Smooth muscle cell (in vitro differentiated cells): Measurements from ENCODE around the gene FGR. TPM values are rescaled to one million over a fixed set of nuclear protein-coding genes. Genes with fewer than 3 reads are reported as not detected.
A peak's percentile ranks its signal among the peaks of the same experiment; 100 is the strongest.

Source experiments
- DNase-seq: peaks from one replicate; lab custom pipeline; 2025; ENCODE audit not compliant: unreplicated experiment; lab: John Stamatoyannopoulos, UW
- H2AFZ ChIP-seq: fragments of 200-600 bp; sonication (generic); 2 replicates; pipeline ENCODE4 v1.6.0; 2016; ENCODE audit warnings: antibody characterized with exemption, low read depth, mild to moderate bottlenecking
- H3F3A ChIP-seq: fragments of 200-600 bp; sonication (generic); 2 replicates; pipeline ENCODE4 v1.6.0; 2017; ENCODE audit warnings: antibody characterized with exemption, low read depth
- H3K27ac ChIP-seq: fragments of 200-600 bp; sonication (generic); 2 replicates; pipeline ENCODE4 v1.5.1; 2016; ENCODE audit warnings: low read depth, mild to moderate bottlenecking
- H3K27me3 ChIP-seq: fragments of 200-600 bp; sonication (generic); 2 replicates; pipeline ENCODE4 v1.6.1; 2016; ENCODE audit warnings: low read depth, mild to moderate bottlenecking
- H3K36me3 ChIP-seq: fragments of 200-600 bp; sonication (generic); 2 replicates; pipeline ENCODE4 v1.5.1; 2016; ENCODE audit warnings: low read depth
- H3K4me1 ChIP-seq: fragments of 200-600 bp; sonication (generic); 2 replicates; pipeline ENCODE4 v1.5.1; 2016; ENCODE audit warnings: low read depth
- H3K4me2 ChIP-seq: fragments of 200-600 bp; sonication (generic); 2 replicates; pipeline ENCODE4 v1.6.0; 2016; ENCODE audit warnings: mild to moderate bottlenecking
- H3K4me3 ChIP-seq: fragments of 200-600 bp; sonication (generic); 2 replicates; pipeline ENCODE4 v1.5.1; 2016; ENCODE audit warnings: mild to moderate bottlenecking
- H3K79me2 ChIP-seq: fragments of 200-600 bp; sonication (generic); 2 replicates; pipeline ENCODE4 v1.6.0; 2016; ENCODE audit warnings: low read depth, mild to moderate bottlenecking
- H3K9ac ChIP-seq: fragments of 200-600 bp; sonication (generic); 2 replicates; pipeline ENCODE4 v1.6.0; 2016; ENCODE audit warnings: low read depth
- H3K9me3 ChIP-seq: fragments of 200-600 bp; sonication (generic); replicated peaks from 2 replicates; pipeline ENCODE4 v1.5.1; 2016; ENCODE audit warnings: low read depth
- H4K20me1 ChIP-seq: fragments of 200-600 bp; sonication (generic); 2 replicates; pipeline ENCODE4 v1.6.0; 2016; ENCODE audit warnings: low read depth
- WGBS: methylation state at CpG from one replicate; pipeline ENCODE4 v1.1.7; 2016; ENCODE audit warnings: low lambda C conversion rate; 5-methylcytosine and 5-hydroxymethylcytosine counted together
- polyA plus RNA-seq: library from polyadenylated mRNA; unstranded; fragments of >200 nt; fragmentation: Nextera tagmentation; extraction: Ambion mirVana; gene quantifications from 2 replicates; pipeline ENCODE4 v1.2.1, GENCODE V29; 2016
- total RNA-seq: library from RNA; depleted of rRNA; stranded (reverse); fragments of >200 nt; gene quantifications from 2 replicates; pipeline ENCODE4 v1.2.3, GENCODE V29; 2014
- TF ChIP-seq, protein P1 (sequence below): fragments of 200-600 bp; sonication (generic); IDR thresholded peaks from 2 replicates; pipeline ENCODE4 v1.5.1; 2017; ENCODE audit warnings: borderline replicate concordance, mild to moderate bottlenecking, antibody characterized with exemption; ENCODE audit not compliant: insufficient read depth, poor library complexity, severe bottlenecking

FGR gene
- total and polyA plus RNA-seq, 2 experiments from 2014 or later: 0.10 to 1.3 TPM

DNA sequence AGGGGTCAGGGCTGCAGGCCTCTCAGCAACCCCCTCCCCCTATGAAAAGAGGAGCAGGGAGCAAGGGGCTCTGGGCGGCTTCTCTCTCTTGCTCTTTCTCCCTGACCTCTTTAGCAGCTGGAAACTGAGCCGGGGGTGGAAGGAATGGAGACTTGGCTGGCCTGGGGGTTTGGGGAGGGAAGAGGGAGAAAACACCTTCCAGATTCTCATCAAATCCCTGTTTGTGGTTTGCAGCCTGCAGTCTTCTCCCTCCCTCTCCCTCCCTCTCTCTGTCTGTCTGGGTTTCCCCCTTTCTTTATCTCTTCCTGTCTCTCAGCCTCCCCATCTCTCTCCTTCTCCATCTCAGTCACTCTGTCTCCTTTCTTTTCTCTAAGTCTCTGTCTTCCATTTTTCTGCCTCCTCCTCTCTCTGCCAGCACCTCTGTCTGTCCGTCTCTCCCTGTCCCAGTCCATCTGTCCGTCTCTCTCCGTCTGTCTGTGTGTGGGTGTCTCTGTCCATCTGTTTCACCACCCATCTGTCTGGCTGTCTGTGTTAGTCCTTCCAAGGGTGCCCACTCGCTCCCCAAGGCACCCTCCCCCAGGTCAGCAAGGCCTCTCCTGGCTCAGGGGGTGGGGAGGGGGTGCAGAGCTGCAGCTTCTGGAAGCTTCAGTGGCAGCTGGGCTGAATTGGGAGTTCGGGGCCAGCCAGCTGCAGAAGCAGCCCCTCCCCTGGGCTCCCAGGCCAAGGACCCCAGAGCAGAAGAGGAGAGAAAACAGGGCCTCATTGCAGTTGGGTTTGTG is 37.3 kb downstream of the FGR start:
- H3K4me2 ChIP-seq: peak overlapping the region; percentile 93
- WGBS: 12% methylated on average over 7 of the region's 7 CpGs
- no peak overlapping the region for H3K9ac ChIP-seq

DNA sequence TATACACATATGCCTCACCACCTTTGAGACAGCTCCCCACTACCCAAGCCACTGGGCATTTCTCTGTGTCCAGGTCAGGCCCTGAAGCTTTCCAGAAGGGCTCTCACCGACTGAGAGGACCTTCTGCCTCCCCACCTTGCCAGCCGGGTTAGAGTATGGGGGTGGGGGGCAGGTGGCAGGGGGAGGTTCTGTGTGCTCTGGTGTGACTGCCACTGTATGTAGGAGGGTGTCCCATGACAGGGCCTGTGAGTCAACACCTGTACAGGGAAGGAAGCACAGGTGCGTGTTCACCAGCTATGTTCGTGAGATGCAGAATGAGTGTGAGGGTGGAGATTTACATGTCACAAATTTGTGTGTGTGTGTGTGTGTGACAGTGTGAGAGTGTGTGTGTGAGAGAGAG is 38.0 kb downstream of the FGR start:
- Histone ChIP-seq H3K9me3 (no peaks in the 10 kb centered on the region), H2AFZ (no peak overlapping the region), H3K9ac (no peak overlapping the region), H3K36me3 (no peaks in the 10 kb centered on the region), H3K4me1 (peaks cover 98% of the 10 kb centered on the region), H3K79me2 (peaks cover 95% of the 10 kb centered on the region), H3K4me2 (peak overlapping the region; percentile 93), H3F3A (peaks cover 47% of the 10 kb centered on the region), H3K27me3 (no peaks in the 10 kb centered on the region), H3K27ac (peak overlapping the region; percentile 88), H4K20me1 (peaks cover 100% of the 10 kb centered on the region), H3K4me3 (no peak overlapping the region)
- TF ChIP-seq, protein P1, sequence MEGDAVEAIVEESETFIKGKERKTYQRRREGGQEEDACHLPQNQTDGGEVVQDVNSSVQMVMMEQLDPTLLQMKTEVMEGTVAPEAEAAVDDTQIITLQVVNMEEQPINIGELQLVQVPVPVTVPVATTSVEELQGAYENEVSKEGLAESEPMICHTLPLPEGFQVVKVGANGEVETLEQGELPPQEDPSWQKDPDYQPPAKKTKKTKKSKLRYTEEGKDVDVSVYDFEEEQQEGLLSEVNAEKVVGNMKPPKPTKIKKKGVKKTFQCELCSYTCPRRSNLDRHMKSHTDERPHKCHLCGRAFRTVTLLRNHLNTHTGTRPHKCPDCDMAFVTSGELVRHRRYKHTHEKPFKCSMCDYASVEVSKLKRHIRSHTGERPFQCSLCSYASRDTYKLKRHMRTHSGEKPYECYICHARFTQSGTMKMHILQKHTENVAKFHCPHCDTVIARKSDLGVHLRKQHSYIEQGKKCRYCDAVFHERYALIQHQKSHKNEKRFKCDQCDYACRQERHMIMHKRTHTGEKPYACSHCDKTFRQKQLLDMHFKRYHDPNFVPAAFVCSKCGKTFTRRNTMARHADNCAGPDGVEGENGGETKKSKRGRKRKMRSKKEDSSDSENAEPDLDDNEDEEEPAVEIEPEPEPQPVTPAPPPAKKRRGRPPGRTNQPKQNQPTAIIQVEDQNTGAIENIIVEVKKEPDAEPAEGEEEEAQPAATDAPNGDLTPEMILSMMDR: no peak
- WGBS: 75% methylated on average over 4 of the region's 4 CpGs
- no peak for DNase-seq

More for the DNA sequence above, 37.3 kb downstream of the FGR start:
- no peak for DNase-seq
- Histone ChIP-seq H4K20me1 (peaks cover 100% of the 10 kb centered on the region), H3K27me3 (no peaks in the 10 kb centered on the region), H3K27ac (peak overlapping the region; percentile 88), H3F3A (peaks cover 52% of the 10 kb centered on the region), H3K36me3 (no peaks in the 10 kb centered on the region), H3K4me1 (peaks cover 95% of the 10 kb centered on the region), H3K4me3 (no peak overlapping the region), H2AFZ (no peak overlapping the region), H3K79me2 (peaks cover 95% of the 10 kb centered on the region), H3K9me3 (no peaks in the 10 kb centered on the region)
- TF ChIP-seq, protein P1: no peak

DNA sequence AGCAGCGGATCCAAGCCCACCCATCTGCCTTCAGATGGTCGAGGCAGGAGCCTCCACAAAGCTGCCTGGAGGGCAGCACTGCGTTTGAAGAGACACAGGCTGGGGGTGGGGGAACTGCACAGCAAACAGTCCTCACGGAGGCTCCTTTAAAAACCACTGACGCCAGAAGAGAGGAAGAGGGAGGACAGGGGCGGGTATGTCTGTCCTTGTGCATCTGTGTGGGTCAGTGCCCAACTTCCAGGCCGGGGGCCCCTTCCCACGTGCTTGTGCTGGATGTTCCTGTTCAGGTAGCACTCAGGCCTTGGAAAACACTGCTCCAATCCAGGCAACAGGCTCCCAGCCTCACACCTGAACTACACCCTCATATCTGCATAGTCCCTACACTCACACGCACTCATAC is 38.7 kb downstream of the FGR start:
- no peak for DNase-seq
- peaks cover 95% of the 10 kb centered on the region for H3K79me2 ChIP-seq
- no peak overlapping the region for H2AFZ ChIP-seq
- 15% methylated on average over 8 of the region's 9 CpGs for WGBS
- TF ChIP-seq, protein P1: no peak
- H4K20me1 ChIP-seq: peaks cover 100% of the 10 kb centered on the region
- peak overlapping the region; percentile 88 for H3K27ac ChIP-seq
- no peak overlapping the region for H3K9ac ChIP-seq
- H3K4me3 ChIP-seq: no peak overlapping the region
- H3K36me3 ChIP-seq: no peaks in the 10 kb centered on the region
- peaks cover 40% of the 10 kb centered on the region for H3F3A ChIP-seq
- H3K9me3 ChIP-seq: no peaks in the 10 kb centered on the region
- no peaks in the 10 kb centered on the region for H3K27me3 ChIP-seq
- H3K4me2 ChIP-seq: peak overlapping the region; percentile 93
- peaks cover 96% of the 10 kb centered on the region for H3K4me1 ChIP-seq
